OCI-LY7 (cell line): ENCODE data around the gene CA14. TPM values are rescaled to one million over a fixed set of nuclear protein-coding genes. Genes with fewer than 3 reads are reported as not detected.

ENCODE experiments used
- BruUV-seq: library from RNA; stranded (reverse); fragments of 400-500 nt; replicated peaks from 2 replicates; lab custom pipeline; 2021; lab: Mats Ljungman, UMichigan
- CTCF ChIA-PET: fragments of 300-600 bp; sonication (Branson Sonifier 250); formaldehyde crosslinking; loops from one replicate; lab custom pipeline; 2022; ENCODE audit warnings: antibody characterized with exemption; ENCODE audit not compliant: unreplicated experiment; lab: Charles Lee
- POLR2A ChIA-PET: fragments of 300-600 bp; sonication (Branson Sonifier 250); formaldehyde crosslinking; loops from one replicate; lab custom pipeline; 2022; ENCODE audit warnings: antibody characterized with exemption; lab: Charles Lee
- DNase-seq: peaks from one replicate; pipeline ENCODE4 v3.0.0-alpha.2; 2015; ENCODE audit warnings: low spot score
- H2AFZ ChIP-seq: fragments of 200-600 bp; sonication (generic), shearing (Covaris generic); 2 replicates; pipeline ENCODE4 v1.6.1; 2014; ENCODE audit warnings: mild to moderate bottlenecking, antibody characterized with exemption, low read length, moderate library complexity
- H3K27ac ChIP-seq: fragments of 200-600 bp; sonication (generic); 2 replicates; pipeline ENCODE4 v1.5.1; 2014; ENCODE audit warnings: mixed run types, low read depth, mild to moderate bottlenecking, moderate library complexity, low read length, inconsistent platforms; ENCODE audit not compliant: poor library complexity, severe bottlenecking
- H3K36me3 ChIP-seq: fragments of 200-600 bp; sonication (generic); 2 replicates; pipeline ENCODE4 v1.6.1; 2014; ENCODE audit warnings: mild to moderate bottlenecking, antibody characterized with exemption, low read length, moderate library complexity, mixed read lengths; ENCODE audit not compliant: insufficient read depth
- H3K4me1 ChIP-seq: fragments of 200-600 bp; sonication (generic); 2 replicates; pipeline ENCODE4 v1.5.1; 2014; ENCODE audit warnings: mild to moderate bottlenecking, low read length; ENCODE audit not compliant: insufficient read depth, poor library complexity, severe bottlenecking
- H3K4me2 ChIP-seq: fragments of 200-600 bp; sonication (generic); 2 replicates; pipeline ENCODE4 v1.6.1; 2014; ENCODE audit warnings: mild to moderate bottlenecking, low read length
- H3K4me3 ChIP-seq: fragments of 200-600 bp; sonication (generic); 2 replicates; pipeline ENCODE4 v1.5.1; 2014; ENCODE audit warnings: mild to moderate bottlenecking, low read depth, low read length; ENCODE audit not compliant: poor library complexity, severe bottlenecking
- H3K79me2 ChIP-seq: fragments of 200-600 bp; sonication (generic); 2 replicates; pipeline ENCODE4 v1.6.1; 2016; ENCODE audit warnings: low read depth, mild to moderate bottlenecking, low read length, moderate library complexity, mixed read lengths; ENCODE audit not compliant: insufficient read depth
- H3K9me2 ChIP-seq: fragments of 200-600 bp; sonication (generic); 2 replicates; pipeline ENCODE4 v1.6.1; 2016; ENCODE audit warnings: mild to moderate bottlenecking, low read length, mixed read lengths; ENCODE audit not compliant: insufficient read depth
- H3K9me3 ChIP-seq: fragments of 200-600 bp; sonication (generic); 2 replicates; pipeline ENCODE4 v1.6.1; 2014; ENCODE audit warnings: mild to moderate bottlenecking, mixed run types, low read length, mixed read lengths
- H4K20me1 ChIP-seq: fragments of 200-600 bp; sonication (generic); 2 replicates; pipeline ENCODE4 v1.6.1; 2014; ENCODE audit warnings: mild to moderate bottlenecking, antibody characterized with exemption, low read length, moderate library complexity, mixed read lengths; ENCODE audit not compliant: insufficient read depth
- EZH2phosphoT487 ChIP-seq: fragments of 200-600 bp; sonication (generic); IDR thresholded peaks from 2 replicates; pipeline ENCODE4 v1.6.1; 2018; ENCODE audit warnings: low read depth, borderline replicate concordance, mild to moderate bottlenecking, mixed run types, antibody characterized with exemption, low read length, moderate library complexity, mixed read lengths
- intact Hi-C: fragments of 100-400 bp; cut with micrococcal nuclease; formaldehyde crosslinking; loops from one replicate; pipeline ENCODE4 v1.10.0; 2022; ENCODE audit not compliant: unreplicated experiment
- total RNA-seq, 2 experiments: library from RNA; depleted of rRNA in 1 of 2; stranded (reverse); fragments of >200 nt in 1 of 2; shearing (Covaris generic) in 1 of 2; gene quantifications; 2 replicates each; pipeline ENCODE4 v1.2.3, GENCODE V29; 2014 to 2022
- TF ChIP-seq, protein P1 (sequence below): fragments of 200-600 bp; sonication (generic); conservative IDR thresholded peaks from 2 replicates; pipeline ENCODE4 v1.5.1; 2014; ENCODE audit warnings: mild to moderate bottlenecking, antibody characterized with exemption, low read length, moderate library complexity, mixed read lengths

Gene CA14
- total RNA-seq, 2 experiments from 2014 or later, result not detected

DNA sequence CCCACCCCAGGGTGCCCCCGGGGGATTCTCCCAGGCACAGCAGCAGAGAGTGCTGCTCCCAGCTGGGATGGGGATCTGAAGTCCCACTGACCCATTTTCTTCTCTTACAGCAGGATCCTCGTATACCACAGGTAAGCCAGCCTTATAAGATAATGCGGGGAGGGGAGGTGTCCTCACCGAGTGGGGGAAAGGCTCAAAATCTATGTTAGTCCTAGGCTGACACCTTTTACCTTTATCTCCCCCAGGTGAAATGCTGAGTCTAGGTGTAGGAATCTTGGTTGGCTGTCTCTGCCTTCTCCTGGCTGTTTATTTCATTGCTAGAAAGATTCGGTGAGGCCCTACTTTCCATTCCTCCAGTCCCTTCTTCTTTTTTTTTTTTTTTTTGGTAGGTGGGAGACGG, 6.0 kb downstream of the CA14 start:
- H3K4me2 ChIP-seq, result no peak overlapping the region
- H3K4me1 ChIP-seq, result peaks cover 32% of the 10 kb centered on the region
- ChIA-PET CTCF (no interaction called here), POLR2A (no interaction called here)
- H3K79me2 ChIP-seq, result peaks cover 19% of the 10 kb centered on the region
- no peak for TF ChIP-seq EZH2phosphoT487
- TF ChIP-seq, protein P1, sequence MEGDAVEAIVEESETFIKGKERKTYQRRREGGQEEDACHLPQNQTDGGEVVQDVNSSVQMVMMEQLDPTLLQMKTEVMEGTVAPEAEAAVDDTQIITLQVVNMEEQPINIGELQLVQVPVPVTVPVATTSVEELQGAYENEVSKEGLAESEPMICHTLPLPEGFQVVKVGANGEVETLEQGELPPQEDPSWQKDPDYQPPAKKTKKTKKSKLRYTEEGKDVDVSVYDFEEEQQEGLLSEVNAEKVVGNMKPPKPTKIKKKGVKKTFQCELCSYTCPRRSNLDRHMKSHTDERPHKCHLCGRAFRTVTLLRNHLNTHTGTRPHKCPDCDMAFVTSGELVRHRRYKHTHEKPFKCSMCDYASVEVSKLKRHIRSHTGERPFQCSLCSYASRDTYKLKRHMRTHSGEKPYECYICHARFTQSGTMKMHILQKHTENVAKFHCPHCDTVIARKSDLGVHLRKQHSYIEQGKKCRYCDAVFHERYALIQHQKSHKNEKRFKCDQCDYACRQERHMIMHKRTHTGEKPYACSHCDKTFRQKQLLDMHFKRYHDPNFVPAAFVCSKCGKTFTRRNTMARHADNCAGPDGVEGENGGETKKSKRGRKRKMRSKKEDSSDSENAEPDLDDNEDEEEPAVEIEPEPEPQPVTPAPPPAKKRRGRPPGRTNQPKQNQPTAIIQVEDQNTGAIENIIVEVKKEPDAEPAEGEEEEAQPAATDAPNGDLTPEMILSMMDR, result no peak
- no peak for DNase-seq
- H4K20me1 ChIP-seq, result no peaks in the 10 kb centered on the region
- peak overlapping the region; percentile 24 for H3K27ac ChIP-seq
- BruUV-seq, result no TSS peak
- intact Hi-C loops, result no loop called here
- no peak overlapping the region for H3K4me3 ChIP-seq
- peaks cover 32% of the 10 kb centered on the region for H3K36me3 ChIP-seq
- H3K9me2 ChIP-seq, result no peaks in the 10 kb centered on the region
- H3K9me3 ChIP-seq, result no peaks in the 10 kb centered on the region
- H2AFZ ChIP-seq, result no peak overlapping the region

DNA sequence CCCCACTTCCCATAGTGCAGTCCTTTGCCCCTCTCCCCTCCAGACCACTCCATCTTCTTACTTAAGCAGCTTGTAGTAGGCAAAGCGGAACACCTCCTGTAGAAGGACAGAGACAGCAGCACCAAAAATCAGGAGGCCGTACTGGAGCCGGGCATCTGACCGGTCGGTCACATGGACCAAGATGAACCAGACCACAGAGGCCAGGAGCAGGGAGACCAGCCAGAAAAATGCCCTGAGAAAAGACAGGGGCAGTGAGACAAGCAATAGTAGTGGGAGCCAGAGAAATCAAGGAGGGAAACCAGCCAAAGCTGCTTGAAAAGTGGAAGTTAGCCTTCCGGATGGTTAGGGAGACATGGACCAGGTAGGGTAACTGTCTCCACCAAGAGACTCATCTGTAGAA, 10.3 kb downstream of the CA14 start:
- POLR2A ChIA-PET, result no interaction called here
- no TSS peak for BruUV-seq

DNA sequence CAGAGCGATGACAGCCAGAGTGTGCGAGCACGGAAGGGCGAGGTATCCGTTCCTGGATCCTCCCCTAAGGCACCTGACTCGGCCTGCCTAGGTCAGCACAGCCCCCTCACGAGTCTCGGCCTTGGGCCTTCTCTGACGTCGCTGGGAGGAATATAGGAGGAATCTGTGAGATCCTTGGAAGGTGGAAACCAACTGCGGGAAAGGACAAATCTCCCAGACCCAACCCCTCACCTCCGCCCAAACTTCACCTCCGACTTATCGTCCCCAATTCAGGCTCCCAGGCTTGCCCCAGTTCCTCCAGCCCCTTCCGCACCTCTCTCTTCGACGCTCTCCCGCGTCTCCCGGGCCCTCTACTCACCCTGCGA, 10.7 kb downstream of the CA14 start:
- no TSS peak for BruUV-seq
- H3K9me3 ChIP-seq, result 0 out of 2 replicates have a peak, but pooled peaks cover 5% of the 10 kb centered on the region
- ChIA-PET POLR2A (interaction anchor here (0.7 to 1.1 kb wide), 2 partner anchors 8 to 34 kb away, joined by 3 read pairs; no protein-coding TSS in a partner anchor), CTCF (interaction anchor here (0.6 kb wide), 1 partner anchor 14 kb away, joined by 3 read pairs; the partner anchor contains the start of gene CIART)
- peak overlapping the region; percentile 82 for H3K4me3 ChIP-seq
- peak overlapping the region; percentile 99 for H3K4me2 ChIP-seq
- DNase-seq, result peak; percentile 50
- peak overlapping the region; percentile 52 for H3K27ac ChIP-seq
- no peaks in the 10 kb centered on the region for H3K9me2 ChIP-seq
- peak overlapping the region; percentile 99; the same call in 1 of the 2 replicates for H2AFZ ChIP-seq
- peaks cover 21% of the 10 kb centered on the region for H3K4me1 ChIP-seq
- intact Hi-C loops, result no loop called here
- no peaks in the 10 kb centered on the region for H4K20me1 ChIP-seq
- H3K36me3 ChIP-seq, result peaks cover 32% of the 10 kb centered on the region
- H3K79me2 ChIP-seq, result peaks cover 20% of the 10 kb centered on the region
- no peak for TF ChIP-seq EZH2phosphoT487
- TF ChIP-seq, protein P1, result no peak

More for the DNA sequence above, 10.3 kb downstream of the CA14 start:
- H3K4me3 ChIP-seq, result peak overlapping the region; percentile 82
- H3K4me1 ChIP-seq, result peaks cover 25% of the 10 kb centered on the region
- H2AFZ ChIP-seq, result no peak overlapping the region; the same call in 1 of the 2 replicates
- H3K4me2 ChIP-seq, result peak overlapping the region; percentile 99
- no peak overlapping the region for H3K27ac ChIP-seq
- H3K9me3 ChIP-seq, result 0 out of 2 replicates have a peak, but pooled peaks cover 5% of the 10 kb centered on the region
- TF ChIP-seq, protein P1, result no peak
- TF ChIP-seq EZH2phosphoT487, result no peak
- H4K20me1 ChIP-seq, result no peaks in the 10 kb centered on the region
- no peak for DNase-seq
- H3K9me2 ChIP-seq, result no peaks in the 10 kb centered on the region
- intact Hi-C loops, result no loop called here
- H3K79me2 ChIP-seq, result peaks cover 20% of the 10 kb centered on the region
- CTCF ChIA-PET, result no interaction called here
- H3K36me3 ChIP-seq, result peaks cover 32% of the 10 kb centered on the region
